Left lung (tissue), 10 donors: ENCODE measurements around the gene CFAP54. TPM values are rescaled to one million over a fixed set of nuclear protein-coding genes. Genes with fewer than 3 reads are reported as not detected.

Experiments
- ATAC-seq: fragments of 200-7000 bp; cut with Tn5 transposase; one replicate; pipeline ENCODE4 v1.9.1; 2020; ENCODE audit warnings: moderate library complexity
- DNase-seq, 4 donors: peaks; one replicate each; pipeline ENCODE4 v3.0.0-alpha.2; 2013 to 2020
- H3K27ac ChIP-seq, 2 donors: fragments of 200-600 bp; sonication (generic) in 1 of 2; one replicate each; pipeline versions ENCODE4 v1.5.0 to v1.8.0; 2020 to 2021
- H3K27me3 ChIP-seq, 2 donors: fragments of 200-600 bp; sonication (generic) in 1 of 2; one replicate each; pipeline versions ENCODE4 v1.5.0 to v1.8.0; 2020 to 2021
- H3K36me3 ChIP-seq, 2 donors: fragments of 200-600 bp; sonication (generic) in 1 of 2; one replicate each; pipeline versions ENCODE4 v1.5.0 to v1.8.0; 2020 to 2021
- H3K4me1 ChIP-seq, 2 donors: fragments of 200-600 bp; one replicate each; pipeline ENCODE4 v1.8.0; 2021
- H3K4me3 ChIP-seq, 2 donors: fragments of 200-600 bp; sonication (generic) in 1 of 2; one replicate each; pipeline versions ENCODE4 v1.5.0 to v1.8.0; 2020 to 2021; ENCODE audit warnings: mild to moderate bottlenecking in 1 of 2
- H3K9me3 ChIP-seq, 2 donors: fragments of 200-600 bp; sonication (generic) in 1 of 2; one replicate each; pipeline versions ENCODE4 v1.5.0 to v1.8.0; 2020 to 2021
- intact Hi-C, 2 donors: fragments of 100-400 bp; cut with DNase I; formaldehyde crosslinking; loops; one replicate each; pipeline versions ENCODE4 v1.11.2 to v1.14.2; 2022
- polyA plus RNA-seq, 6 donors: library from polyadenylated mRNA; unstranded; fragments of 120-200 nt; gene quantifications; one replicate each; pipeline ENCODE4 v1.2.1, GENCODE V29; 2013; ENCODE audit not compliant: insufficient read length in 6 of 6
- total RNA-seq, 2 donors: library from RNA; stranded (reverse); fragmentation: NEBNext Ultra II Directional; extraction: Animal tissue kit (Norgen Biotek cat#: 25700); gene quantifications; one replicate each; pipeline ENCODE4 v1.2.1, GENCODE V29; 2021
- TF ChIP-seq, protein P1 (sequence below), 2 donors: fragments of 200-600 bp; sonication (generic) in 1 of 2; IDR thresholded peaks; one replicate each; pipeline versions ENCODE4 v1.5.0 to v1.8.0; 2021; ENCODE audit warnings: antibody characterized with exemption in 2 of 2
- donor health status: DM: no; HTN: yes; CAD: no.
- donor health status: DM: no; HTN: no; CAD: no.

The CFAP54 gene
- total and polyA plus RNA-seq, 8 donors: 1.1 to 3.7 (median 2.6) TPM

- H3K4me1 ChIP-seq: peaks cover 13 to 30% of the 10 kb centered on the region in 2 donors
- H3K27ac ChIP-seq: peak overlapping the region; percentile 72 to 84
- no peak overlapping the region for H3K4me3 ChIP-seq
- H3K36me3 ChIP-seq: no peaks in the 10 kb centered on the region
- no peaks in the 10 kb centered on the region for H3K27me3 ChIP-seq
- peak; percentile 29 for ATAC-seq
- no peaks in the 10 kb centered on the region for H3K9me3 ChIP-seq
- TF ChIP-seq, protein P1, sequence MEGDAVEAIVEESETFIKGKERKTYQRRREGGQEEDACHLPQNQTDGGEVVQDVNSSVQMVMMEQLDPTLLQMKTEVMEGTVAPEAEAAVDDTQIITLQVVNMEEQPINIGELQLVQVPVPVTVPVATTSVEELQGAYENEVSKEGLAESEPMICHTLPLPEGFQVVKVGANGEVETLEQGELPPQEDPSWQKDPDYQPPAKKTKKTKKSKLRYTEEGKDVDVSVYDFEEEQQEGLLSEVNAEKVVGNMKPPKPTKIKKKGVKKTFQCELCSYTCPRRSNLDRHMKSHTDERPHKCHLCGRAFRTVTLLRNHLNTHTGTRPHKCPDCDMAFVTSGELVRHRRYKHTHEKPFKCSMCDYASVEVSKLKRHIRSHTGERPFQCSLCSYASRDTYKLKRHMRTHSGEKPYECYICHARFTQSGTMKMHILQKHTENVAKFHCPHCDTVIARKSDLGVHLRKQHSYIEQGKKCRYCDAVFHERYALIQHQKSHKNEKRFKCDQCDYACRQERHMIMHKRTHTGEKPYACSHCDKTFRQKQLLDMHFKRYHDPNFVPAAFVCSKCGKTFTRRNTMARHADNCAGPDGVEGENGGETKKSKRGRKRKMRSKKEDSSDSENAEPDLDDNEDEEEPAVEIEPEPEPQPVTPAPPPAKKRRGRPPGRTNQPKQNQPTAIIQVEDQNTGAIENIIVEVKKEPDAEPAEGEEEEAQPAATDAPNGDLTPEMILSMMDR (IDR thresholded peaks at IDR 0.05): no peak
- DNase-seq: no peak
- intact Hi-C loops: no loop called here
Observed at GRCh38 chr12:96500693-96501092, 11.3 kb downstream of the CFAP54 start.

DNA sequence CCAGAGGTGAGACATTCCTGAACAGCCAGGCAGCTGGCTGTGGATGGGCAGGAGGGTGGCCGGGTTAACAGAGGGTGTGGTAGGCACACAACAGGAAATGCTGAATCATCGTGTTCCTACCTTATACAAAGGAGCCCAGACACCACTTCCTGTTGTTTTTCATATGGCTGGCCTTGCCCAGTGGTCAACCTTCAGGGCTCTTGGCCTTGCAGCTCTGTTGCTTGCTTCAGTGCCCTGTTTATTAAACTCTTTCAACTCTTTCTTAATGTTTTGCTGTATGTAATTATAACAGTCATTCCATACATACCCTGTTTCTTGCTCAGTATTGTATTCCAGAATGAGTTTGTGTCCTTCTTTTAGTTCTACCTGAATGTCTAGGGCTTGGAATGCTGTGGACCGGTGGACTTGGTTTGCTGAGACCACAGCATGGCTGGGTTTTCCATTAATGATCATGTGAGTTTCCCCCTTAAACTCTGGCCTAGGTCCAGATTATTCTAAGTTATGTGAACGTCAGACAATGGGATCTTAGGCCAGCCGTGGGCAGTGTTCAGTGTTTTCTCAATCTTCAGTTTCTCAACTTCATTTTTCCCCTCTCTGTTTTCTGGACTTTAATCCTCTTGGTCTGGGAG, 11.9 kb downstream of the CFAP54 start:
- peak overlapping the region; percentile 72 to 84 for H3K27ac ChIP-seq
- H3K36me3 ChIP-seq: no peaks in the 10 kb centered on the region
- DNase-seq (peak in 3 of 4 donors; percentile 16 to 54 (median 51)), ATAC-seq (peak; percentile 89)
- TF ChIP-seq, protein P1 (IDR thresholded peaks at IDR 0.05): no peak
- intact Hi-C loops: no loop called here
- H3K27me3 ChIP-seq: no peaks in the 10 kb centered on the region
- peaks cover 13 to 30% of the 10 kb centered on the region in 2 donors for H3K4me1 ChIP-seq
- no peaks in the 10 kb centered on the region for H3K9me3 ChIP-seq
- H3K4me3 ChIP-seq: no peak overlapping the region

DNA sequence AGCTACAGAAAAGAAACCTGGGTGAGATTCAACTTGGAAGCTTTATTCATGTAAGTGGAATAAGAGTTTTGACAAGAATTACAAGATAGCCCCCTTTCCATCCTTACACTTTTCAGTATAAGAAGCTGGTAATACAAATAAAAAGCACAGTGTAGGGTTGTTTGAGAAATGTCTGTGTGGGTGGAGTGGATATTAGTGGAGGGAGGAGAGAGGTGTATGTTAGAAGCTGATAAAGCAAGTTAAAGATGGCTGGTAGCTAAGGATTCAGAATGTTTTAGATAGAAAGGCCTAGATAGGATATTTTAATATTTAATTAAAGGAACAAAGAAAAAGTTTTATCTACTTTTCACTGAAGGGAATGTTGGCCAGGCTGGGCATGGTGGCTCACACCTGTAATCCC, 12.5 kb downstream of the CFAP54 start:
- TF ChIP-seq, protein P1 (IDR thresholded peaks at IDR 0.05): no peak
- no peaks in the 10 kb centered on the region for H3K27me3 ChIP-seq
- ATAC-seq: no peak
- H3K9me3 ChIP-seq: no peaks in the 10 kb centered on the region
- peaks cover 13 to 30% of the 10 kb centered on the region in 2 donors for H3K4me1 ChIP-seq
- peak overlapping the region; percentile 72 to 84 for H3K27ac ChIP-seq
- H3K4me3 ChIP-seq: no peak overlapping the region
- DNase-seq: no peak
- intact Hi-C loops: no loop called here
- H3K36me3 ChIP-seq: no peaks in the 10 kb centered on the region

- intact Hi-C loops: no loop called here
Observed at GRCh38 chr12:96502477-96502876, 13.1 kb downstream of the CFAP54 start.

GRCh38 chr12:96502949-96503532, 13.7 kb downstream of the CFAP54 start:
- H3K27me3 ChIP-seq: no peaks in the 10 kb centered on the region
- no peak overlapping the region for H3K4me3 ChIP-seq
- no peak for ATAC-seq
- no peak for DNase-seq
- intact Hi-C loops: no loop called here
- H3K9me3 ChIP-seq: no peaks in the 10 kb centered on the region
- peaks cover 13 to 30% of the 10 kb centered on the region in 2 donors for H3K4me1 ChIP-seq
- no peaks in the 10 kb centered on the region for H3K36me3 ChIP-seq
- H3K27ac ChIP-seq: peak overlapping the region; percentile 19 to 84
- TF ChIP-seq, protein P1 (IDR thresholded peaks at IDR 0.05): no peak

More at GRCh38 chr12:96502477-96502876, 13.1 kb downstream of the CFAP54 start:
- ATAC-seq (no peak), DNase-seq (no peak)
- TF ChIP-seq, protein P1 (IDR thresholded peaks at IDR 0.05): no peak
- Histone ChIP-seq H3K27ac (peak overlapping the region; percentile 72 to 84), H3K9me3 (no peaks in the 10 kb centered on the region), H3K27me3 (no peaks in the 10 kb centered on the region), H3K36me3 (no peaks in the 10 kb centered on the region), H3K4me1 (peaks cover 13 to 30% of the 10 kb centered on the region in 2 donors), H3K4me3 (no peak overlapping the region)
